Gastroesophageal sphincter (tissue), 3 donors: ENCODE measurements around the gene DKK3.

ENCODE experiments used
- POLR2A ChIP-seq, 2 donors: fragments of 450-650 bp; IDR thresholded peaks; one replicate each; pipeline ENCODE4 v1.6.1; 2017; ENCODE audit warnings: antibody characterized with exemption in 2 of 2, mild to moderate bottlenecking in 2 of 2, moderate library complexity in 1 of 2
- POLR2AphosphoS5 ChIP-seq: sonication (generic); formaldehyde crosslinking; IDR thresholded peaks from one replicate; pipeline ENCODE4 v1.6.1; 2017; ENCODE audit warnings: antibody characterized with exemption
- TF ChIP-seq, protein P1 (sequence below), 4 experiments: fragments of 200-600 bp in 2 of 4; fragments of 450-650 bp in 2 of 4; sonication (generic) in 1 of 4; IDR thresholded peaks; one replicate each; pipeline ENCODE4 v1.5.1; 2017 to 2019; ENCODE audit warnings: antibody characterized with exemption in 4 of 4, mild to moderate bottlenecking in 2 of 4, moderate library complexity in 2 of 4

- TF ChIP-seq, protein P1, sequence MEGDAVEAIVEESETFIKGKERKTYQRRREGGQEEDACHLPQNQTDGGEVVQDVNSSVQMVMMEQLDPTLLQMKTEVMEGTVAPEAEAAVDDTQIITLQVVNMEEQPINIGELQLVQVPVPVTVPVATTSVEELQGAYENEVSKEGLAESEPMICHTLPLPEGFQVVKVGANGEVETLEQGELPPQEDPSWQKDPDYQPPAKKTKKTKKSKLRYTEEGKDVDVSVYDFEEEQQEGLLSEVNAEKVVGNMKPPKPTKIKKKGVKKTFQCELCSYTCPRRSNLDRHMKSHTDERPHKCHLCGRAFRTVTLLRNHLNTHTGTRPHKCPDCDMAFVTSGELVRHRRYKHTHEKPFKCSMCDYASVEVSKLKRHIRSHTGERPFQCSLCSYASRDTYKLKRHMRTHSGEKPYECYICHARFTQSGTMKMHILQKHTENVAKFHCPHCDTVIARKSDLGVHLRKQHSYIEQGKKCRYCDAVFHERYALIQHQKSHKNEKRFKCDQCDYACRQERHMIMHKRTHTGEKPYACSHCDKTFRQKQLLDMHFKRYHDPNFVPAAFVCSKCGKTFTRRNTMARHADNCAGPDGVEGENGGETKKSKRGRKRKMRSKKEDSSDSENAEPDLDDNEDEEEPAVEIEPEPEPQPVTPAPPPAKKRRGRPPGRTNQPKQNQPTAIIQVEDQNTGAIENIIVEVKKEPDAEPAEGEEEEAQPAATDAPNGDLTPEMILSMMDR (IDR thresholded peaks at IDR 0.05): no peak
- no peak for TF ChIP-seq POLR2AphosphoS5
- no peak for TF ChIP-seq POLR2A (IDR thresholded peaks at IDR 0.05)
Observed at GRCh38 chr11:12007769-12008737, at the start of gene DKK3.
